HG03095 (cell line): Measurements from ENCODE around the gene PLEKHA7.
A peak's percentile ranks its signal among the peaks of the same experiment; 100 is the strongest.
"Not testable (repeated sequence)": the region's sequence is repeated elsewhere in the genome, so short reads cannot be mapped to it uniquely, and the experiment has no call there.

Source experiments
- ATAC-seq: cut with Tn5 transposase; IDR thresholded peaks from one replicate; pipeline ENCODE4 v1.9.1; 2021; ENCODE audit warnings: moderate library complexity; ENCODE audit not compliant: unreplicated experiment

PLEKHA7 gene

GRCh38 chr11:16911658-16912057, 102.6 kb downstream of the PLEKHA7 start:
- no peak for ATAC-seq

- ATAC-seq, result no peak
These were observed 103.0 kb downstream of the PLEKHA7 start for GRCh38 chr11:16911186-16911585.

GRCh38 chr11:16909359-16910035, 104.7 kb downstream of the PLEKHA7 start:
- ATAC-seq, result peak; percentile 78

- ATAC-seq, result no peak
These were observed 108.8 kb downstream of the PLEKHA7 start for GRCh38 chr11:16905375-16905774.

GRCh38 chr11:16904761-16905160, 109.5 kb downstream of the PLEKHA7 start:
- not testable (repeated sequence) for ATAC-seq

GRCh38 chr11:16902781-16903378, 111.3 kb downstream of the PLEKHA7 start:
- peak; percentile 69 for ATAC-seq

GRCh38 chr11:16902182-16902581, 112.0 kb downstream of the PLEKHA7 start:
- ATAC-seq, result peak; percentile 82

- no peak for ATAC-seq
These were observed 113.7 kb downstream of the PLEKHA7 start for GRCh38 chr11:16900491-16900890.

GRCh38 chr11:16899708-16900303, 114.4 kb downstream of the PLEKHA7 start:
- no peak for ATAC-seq

- no peak for ATAC-seq
These were observed 115.8 kb downstream of the PLEKHA7 start for GRCh38 chr11:16898274-16898985.

GRCh38 chr11:16897470-16898061, 116.6 kb downstream of the PLEKHA7 start:
- ATAC-seq, result no peak

GRCh38 chr11:16896729-16897469, 117.3 kb downstream of the PLEKHA7 start:
- ATAC-seq, result no peak

- ATAC-seq, result no peak
These were observed 118.9 kb downstream of the PLEKHA7 start for GRCh38 chr11:16895306-16895705.

- no peak for ATAC-seq
These were observed 120.7 kb downstream of the PLEKHA7 start for GRCh38 chr11:16893456-16894066.

GRCh38 chr11:16891964-16892363, 122.2 kb downstream of the PLEKHA7 start:
- no peak for ATAC-seq

GRCh38 chr11:16891165-16891564, 123.0 kb downstream of the PLEKHA7 start:
- ATAC-seq, result no peak

- no peak for ATAC-seq
These were observed 123.8 kb downstream of the PLEKHA7 start for GRCh38 chr11:16890442-16890841.

- ATAC-seq, result no peak
These were observed 124.3 kb downstream of the PLEKHA7 start for GRCh38 chr11:16889905-16890304.

GRCh38 chr11:16889010-16889409, 125.2 kb downstream of the PLEKHA7 start:
- ATAC-seq, result not testable (repeated sequence)

- not testable (repeated sequence) for ATAC-seq
These were observed 126.3 kb downstream of the PLEKHA7 start for GRCh38 chr11:16887887-16888286.
